Daoy (cell line): ENCODE measurements around the gene ITGA3. TPM values are rescaled to one million over a fixed set of nuclear protein-coding genes. Genes with fewer than 3 reads are reported as not detected.
A peak's percentile ranks its signal among the peaks of the same experiment; 100 is the strongest.

Source experiments
- DNase-seq: peaks from one replicate; pipeline ENCODE4 v3.0.0-alpha.2; 2015; ENCODE audit warnings: low read depth
- total RNA-seq: library from RNA; depleted of rRNA; stranded (reverse); fragments of >200 nt; shearing (Covaris generic); gene quantifications from 2 replicates; pipeline ENCODE4 v1.2.3, GENCODE V29; 2014; rRNA removed

Gene ITGA3
- total RNA-seq = 70.8 and 76.5 TPM in 2 replicates

DNA sequence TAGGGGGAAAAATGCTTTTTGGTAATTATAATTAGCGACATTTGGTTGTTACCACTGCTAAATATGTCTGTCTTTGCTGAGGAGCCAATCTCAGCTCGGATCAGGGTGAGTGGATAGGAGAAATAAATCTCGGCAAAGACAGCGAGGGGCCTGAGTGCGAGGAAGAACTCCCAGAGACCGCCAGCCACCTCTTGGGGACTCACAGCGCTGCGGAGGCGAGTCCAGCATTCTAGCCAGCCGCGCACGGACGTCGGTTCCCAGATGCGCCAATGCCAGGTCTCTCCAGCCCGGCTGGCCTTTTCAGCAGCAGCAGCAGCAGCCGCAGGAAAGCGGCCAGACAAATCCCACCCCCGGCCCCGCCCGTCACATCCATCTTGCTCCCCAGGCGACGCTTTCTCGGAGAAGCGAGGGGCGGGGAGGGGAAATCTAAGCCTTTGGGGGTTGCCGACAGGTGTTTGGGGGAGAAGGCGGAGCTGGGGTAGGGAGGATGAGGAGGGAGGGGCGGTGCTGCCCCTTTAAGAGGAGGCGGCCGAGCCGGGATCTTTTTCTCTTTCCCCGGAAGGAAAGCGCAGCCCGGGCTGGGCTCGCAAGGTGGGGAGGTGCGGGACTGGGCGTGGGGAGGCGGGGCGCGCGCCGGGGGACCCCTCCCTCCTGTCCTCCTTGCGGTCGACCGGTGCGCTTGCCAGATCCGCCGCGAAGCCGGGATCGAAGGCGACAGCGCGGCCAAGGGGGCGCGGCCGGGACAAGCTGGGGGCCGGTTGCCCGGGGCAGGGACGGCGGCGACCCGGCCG lies at the start of gene ITGA3:
TSS of gene ITGA3 (plus strand) at position 685 of the 791 bp plus-strand sequence. CDS start 330 bp downstream, outside the sequence.
- peak; percentile 91 for DNase-seq

GRCh38 chr17:50009282-50009681 lies 46.6 kb upstream of the ITGA3 start:
- DNase-seq = no peak

GRCh38 chr17:50013079-50013478 lies 42.8 kb upstream of the ITGA3 start:
- no peak for DNase-seq

- DNase-seq = no peak
Measured at GRCh38 chr17:50014471-50015088, 41.3 kb upstream of the ITGA3 start.

DNA sequence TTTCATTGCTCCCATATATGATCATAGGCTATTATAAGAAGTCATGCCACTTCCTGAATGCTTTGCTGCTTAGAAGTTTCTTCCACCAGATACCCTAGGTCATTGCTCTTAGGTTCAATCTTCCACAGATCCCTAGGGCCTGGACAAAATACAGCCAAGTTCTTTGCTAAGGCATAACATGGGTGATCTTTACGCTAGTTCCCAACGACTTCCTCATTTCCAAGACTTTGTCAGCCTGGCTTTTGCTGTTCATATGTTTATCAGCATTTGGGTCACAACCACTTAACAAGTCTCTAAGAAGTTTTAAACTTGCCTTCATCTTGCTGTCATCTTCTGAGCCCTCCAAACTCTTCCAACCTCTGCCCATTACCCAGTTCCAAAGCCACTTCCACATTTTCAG lies 40.8 kb upstream of the ITGA3 start:
- no peak for DNase-seq

DNA sequence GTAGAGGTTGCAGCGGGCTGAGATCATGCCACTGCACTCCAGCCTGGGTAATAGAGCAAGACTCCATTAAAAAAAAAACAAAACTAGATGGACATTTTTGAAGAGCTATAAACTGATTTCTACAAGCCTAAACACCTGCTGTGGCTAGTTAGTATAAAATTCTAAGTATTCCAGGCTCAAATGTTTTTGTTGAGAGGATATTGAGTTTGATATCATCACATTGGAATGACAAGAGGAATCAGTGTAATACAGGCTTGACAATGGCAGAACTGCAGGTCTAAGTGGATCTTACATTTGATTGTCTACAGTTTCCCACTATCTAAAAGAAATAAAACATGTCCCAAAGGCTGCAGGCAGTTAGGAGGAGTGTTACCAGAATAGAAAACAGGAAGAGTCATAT lies 37.0 kb upstream of the ITGA3 start:
- no peak for DNase-seq

DNA sequence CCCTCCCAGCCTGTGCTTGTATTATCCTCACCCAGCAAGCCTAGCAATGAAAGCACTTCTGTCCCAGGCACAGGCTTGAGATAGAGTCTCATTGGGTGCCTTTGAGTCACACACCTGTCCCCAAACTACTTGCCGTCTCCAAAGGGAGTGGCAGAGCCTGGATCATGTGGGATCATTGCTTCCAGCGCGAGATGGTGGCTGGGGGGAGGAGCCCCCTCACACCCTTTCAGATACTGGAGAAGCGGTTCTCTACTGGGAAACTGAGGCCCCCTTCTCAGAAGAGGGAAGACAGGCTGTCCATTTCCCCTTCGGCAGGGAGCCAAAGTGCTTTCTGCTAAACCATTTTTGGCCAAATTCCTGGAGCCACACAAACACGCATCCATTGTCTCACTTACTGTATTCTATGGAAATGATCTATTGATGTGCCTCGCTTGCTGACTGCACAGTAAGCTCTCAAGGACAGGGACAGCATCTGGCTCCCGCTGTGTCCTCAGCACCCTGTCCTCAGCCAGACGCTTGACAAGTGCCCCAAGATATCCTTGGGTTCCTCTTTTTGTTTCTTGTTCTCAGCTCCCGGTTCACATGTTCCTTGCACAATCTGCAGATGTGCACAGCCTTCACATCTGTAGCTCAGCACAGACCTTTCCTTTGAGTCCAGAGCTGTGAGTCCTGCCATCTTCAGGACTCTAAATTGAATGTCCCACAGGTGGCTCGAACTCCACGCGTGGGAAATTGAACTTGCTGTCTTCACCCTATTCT lies 34.9 kb upstream of the ITGA3 start:
- DNase-seq = no peak

- DNase-seq = no peak
Measured at GRCh38 chr17:50021681-50022370, 34.1 kb upstream of the ITGA3 start.

GRCh38 chr17:50022463-50023130 lies 33.3 kb upstream of the ITGA3 start:
- no peak for DNase-seq

DNA sequence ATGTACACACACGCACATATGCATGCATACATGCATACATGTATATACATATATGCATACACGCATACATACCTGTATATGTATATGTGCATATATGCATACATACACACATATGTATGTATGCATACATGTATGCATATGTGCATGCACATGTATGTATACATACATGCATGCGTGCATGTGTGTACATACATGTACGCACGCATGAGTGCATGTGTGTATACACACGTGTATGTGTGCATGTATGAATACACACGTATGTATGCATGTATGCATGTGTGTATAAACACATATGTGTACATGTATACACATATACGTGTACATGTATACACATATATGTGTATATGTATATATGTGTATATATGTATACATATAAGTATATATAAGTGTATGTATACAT lies 32.4 kb upstream of the ITGA3 start:
- DNase-seq = no peak

DNA sequence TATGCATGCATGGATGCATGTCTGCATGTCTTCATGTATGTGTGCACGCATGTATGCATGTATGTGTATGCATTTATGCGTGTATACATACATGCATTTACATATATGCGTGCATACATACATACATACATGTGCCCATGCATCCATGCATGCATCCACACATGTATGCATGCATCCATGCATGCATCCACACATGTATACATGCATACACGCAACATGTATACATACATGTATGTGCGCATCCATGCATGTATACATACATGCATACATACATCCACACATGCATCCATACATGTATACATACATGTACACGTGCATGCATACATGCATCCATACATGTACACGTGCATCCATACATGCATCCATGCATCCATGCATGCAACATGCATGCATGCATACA lies 31.1 kb upstream of the ITGA3 start:
- DNase-seq = no peak

- no peak for DNase-seq
Measured at GRCh38 chr17:50026046-50026675, 29.7 kb upstream of the ITGA3 start.

DNA sequence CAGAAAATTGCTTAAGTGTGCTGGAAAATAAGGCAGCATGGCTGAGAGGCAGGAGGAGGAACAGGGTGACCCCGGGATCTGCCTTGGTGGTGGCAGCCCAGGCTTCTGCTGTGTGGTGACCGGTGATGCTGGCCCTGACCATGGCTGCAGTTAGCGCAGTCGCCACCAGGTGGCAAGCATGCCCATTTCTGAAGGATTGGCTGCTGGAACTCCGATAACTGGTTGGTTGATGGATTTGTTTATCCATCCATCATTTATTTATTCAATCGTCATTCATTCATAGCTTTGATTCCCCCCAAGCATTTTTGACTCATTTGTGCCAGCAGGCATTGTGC lies 29.1 kb upstream of the ITGA3 start:
- DNase-seq = peak; percentile 85

DNA sequence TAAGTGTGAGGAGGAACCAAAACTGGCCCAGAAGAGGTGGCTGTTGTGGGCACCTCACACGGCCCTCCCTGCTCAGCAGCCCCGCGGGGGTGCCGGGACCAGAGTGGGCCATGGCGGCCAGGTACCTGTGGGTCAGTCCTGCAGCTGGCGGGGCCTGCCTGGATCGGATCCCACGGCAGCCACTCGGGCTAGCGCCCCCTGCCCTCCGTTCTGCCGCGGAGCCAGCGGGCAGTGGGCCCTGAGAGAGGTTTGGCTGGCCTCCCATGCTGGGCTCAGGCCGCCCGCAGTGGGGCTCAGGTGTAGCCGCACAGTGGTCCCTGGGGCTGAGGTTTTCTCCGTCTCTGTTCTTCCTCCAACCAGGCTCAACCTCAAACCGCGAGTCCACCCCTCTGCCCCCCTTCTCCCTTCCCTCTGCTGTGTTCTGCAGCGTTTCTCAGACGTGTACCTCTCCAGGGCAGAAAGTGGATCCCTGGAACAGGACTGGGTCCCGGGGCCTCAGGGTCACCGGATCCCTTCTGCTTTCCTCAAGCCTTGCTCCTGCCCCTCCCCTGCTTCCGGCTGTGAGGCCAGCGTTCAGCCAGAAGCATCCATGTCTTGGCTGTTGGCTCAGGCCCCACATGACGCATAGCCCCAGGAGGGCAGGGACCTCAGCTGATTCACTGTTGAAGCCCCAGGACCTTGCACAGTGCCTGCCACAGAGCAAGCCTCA lies 28.6 kb upstream of the ITGA3 start:
- DNase-seq = peak; percentile 98

GRCh38 chr17:50027881-50028735 lies 27.8 kb upstream of the ITGA3 start:
- DNase-seq = peak; percentile 93

DNA sequence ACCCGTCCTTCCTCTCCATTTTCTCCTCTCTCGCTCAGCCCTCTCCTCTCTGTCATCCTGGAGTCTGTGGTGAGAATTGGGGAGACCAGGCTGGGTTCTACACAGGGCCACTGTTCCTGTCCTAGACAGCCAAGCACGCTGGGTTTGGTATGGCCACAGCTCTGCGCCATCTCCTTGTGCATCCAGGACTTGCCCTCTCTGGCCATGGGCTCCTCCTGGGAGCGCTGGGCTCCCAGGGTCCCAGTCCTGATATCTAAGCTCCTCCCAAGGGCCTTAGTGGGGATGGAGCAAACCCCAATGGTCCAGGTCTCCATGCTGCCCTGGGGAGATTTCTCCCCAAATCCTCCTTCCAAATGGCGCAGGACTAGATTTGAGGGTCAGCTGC lies 27.2 kb upstream of the ITGA3 start:
- no peak for DNase-seq

GRCh38 chr17:50029185-50029584 lies 26.7 kb upstream of the ITGA3 start:
- no peak for DNase-seq

- DNase-seq = no peak
Measured at GRCh38 chr17:50033316-50033715, 22.6 kb upstream of the ITGA3 start.
